Measurements from ENCODE around the gene RAB39A.
A peak's percentile ranks its signal among the peaks of the same experiment; 100 is the strongest.
"Not testable (repeated sequence)": the region's sequence is repeated elsewhere in the genome, so short reads cannot be mapped to it uniquely, and the experiment has no call there.

The RAB39A gene

GRCh38 chr11:107916671-107917241 lies 11.5 kb upstream of the RAB39A start:
- H3K4me3 ChIP-seq (ENCODE audit: control insufficient read depth, low read depth, low read length): no peak overlapping the region
- peak; percentile 33 for DNase-seq (ENCODE audit: low read depth)
- peak; percentile 69 for TF ChIP-seq CTCF (conservative IDR thresholded peaks at IDR 0.05; ENCODE audit: control insufficient read depth, insufficient read depth, low read depth, low read length)

- no peak for DNase-seq (ENCODE audit: low read depth)
- no peak overlapping the region for H3K4me3 ChIP-seq (ENCODE audit: control insufficient read depth, low read depth, low read length)
- TF ChIP-seq CTCF (conservative IDR thresholded peaks at IDR 0.05; ENCODE audit: control insufficient read depth, insufficient read depth, low read depth, low read length): no peak
These were observed 6.3 kb upstream of the RAB39A start for GRCh38 chr11:107921997-107922396.

- H3K4me3 ChIP-seq (ENCODE audit: control insufficient read depth, low read depth, low read length); DNase-seq (ENCODE audit: low read depth): not testable (repeated sequence)
These were observed 4.7 kb upstream of the RAB39A start for GRCh38 chr11:107923519-107923918.

- no peak for TF ChIP-seq CTCF (conservative IDR thresholded peaks at IDR 0.05; ENCODE audit: control insufficient read depth, insufficient read depth, low read depth, low read length)
- H3K4me3 ChIP-seq (ENCODE audit: control insufficient read depth, low read depth, low read length): no peak overlapping the region
- no peak for DNase-seq (ENCODE audit: low read depth)
These were observed 3.9 kb upstream of the RAB39A start for GRCh38 chr11:107924306-107924705.

- peak overlapping the region; percentile 23 for H3K4me3 ChIP-seq (ENCODE audit: control insufficient read depth, low read depth, low read length)
- no peak for DNase-seq (ENCODE audit: low read depth)
- TF ChIP-seq CTCF (conservative IDR thresholded peaks at IDR 0.05; ENCODE audit: control insufficient read depth, insufficient read depth, low read depth, low read length): no peak
These were observed 689 bp upstream of the RAB39A start for GRCh38 chr11:107927559-107927958.

- peak overlapping the region; percentile 31 for H3K4me3 ChIP-seq (ENCODE audit: control insufficient read depth, low read depth, low read length)
- DNase-seq (ENCODE audit: low read depth): no peak
- TF ChIP-seq CTCF (conservative IDR thresholded peaks at IDR 0.05; ENCODE audit: control insufficient read depth, insufficient read depth, low read depth, low read length): no peak
These were observed 689 bp downstream of the RAB39A start for GRCh38 chr11:107928767-107929507.

- DNase-seq (ENCODE audit: low read depth): peak; percentile 2
- H3K4me3 ChIP-seq (ENCODE audit: control insufficient read depth, low read depth, low read length): no peak overlapping the region
- TF ChIP-seq CTCF (conservative IDR thresholded peaks at IDR 0.05; ENCODE audit: control insufficient read depth, insufficient read depth, low read depth, low read length): no peak
These were observed 1.5 kb downstream of the RAB39A start for GRCh38 chr11:107929611-107930200.
